Activated CD8-positive, alpha-beta memory T cell treated with anti-CD3 and anti-CD28 coated beads, Interleukin-2, amount 10 ng/mL, durations not matched to agents 7 days and 5 days (primary cell): ENCODE data around the gene MFSD8. TPM values are rescaled to one million over a fixed set of nuclear protein-coding genes. Genes with fewer than 3 reads are reported as not detected.
"Not testable (repeated sequence)": the region's sequence is repeated elsewhere in the genome, so short reads cannot be mapped to it uniquely, and the experiment has no call there.

Experiments
- ATAC-seq: fragments of 150-1000 bp; cut with Tn5 transposase; one replicate; pipeline ENCODE4 v1.10.0; 2021; ENCODE audit warnings: moderate library complexity
- CTCF ChIA-PET: fragments of 350-600 bp; sonication (Branson Sonifier 250); formaldehyde crosslinking; loops from one replicate; lab custom pipeline; 2021; ENCODE audit warnings: antibody characterized with exemption; lab: Charles Lee
- DNase-seq: peaks from one replicate; pipeline ENCODE4 v3.0.0-alpha.2; 2020
- H3K27ac Mint-ChIP-seq: one replicate; pipeline ENCODE4 v1.8.0; 2021; ENCODE audit warnings: mild to moderate bottlenecking, mixed read lengths
- H3K27me3 Mint-ChIP-seq: one replicate; pipeline ENCODE4 v1.8.0; 2021; ENCODE audit warnings: mixed read lengths
- H3K36me3 Mint-ChIP-seq: one replicate; pipeline ENCODE4 v1.8.0; 2021; ENCODE audit warnings: mild to moderate bottlenecking, mixed read lengths
- H3K4me1 Mint-ChIP-seq: one replicate; pipeline ENCODE4 v1.8.0; 2021; ENCODE audit warnings: mixed read lengths
- H3K4me3 Mint-ChIP-seq: one replicate; pipeline ENCODE4 v1.8.0; 2021; ENCODE audit warnings: mild to moderate bottlenecking, moderate library complexity, mixed read lengths
- H3K9me3 Mint-ChIP-seq: one replicate; pipeline ENCODE4 v1.8.0; 2022; ENCODE audit warnings: low read depth, mixed read lengths
- total RNA-seq, 2 experiments: library from RNA; stranded (reverse); gene quantifications; one replicate each; pipeline ENCODE4 v1.2.3, GENCODE V29; 2021

Gene MFSD8
- total RNA-seq, 2 experiments from 2014 or later, result 19.9 to 24.6 TPM

GRCh38 chr4:127970925-127971324 lies 6.0 kb upstream of the MFSD8 start:
- H3K27me3 Mint-ChIP-seq, DNase-seq, ATAC-seq, H3K27ac Mint-ChIP-seq, H3K4me3 Mint-ChIP-seq, H3K9me3 Mint-ChIP-seq, CTCF ChIA-PET: not testable (repeated sequence)
- Mint-ChIP-seq H3K4me1 (peaks cover 27% of the 10 kb centered on the region), H3K36me3 (peaks cover 24% of the 10 kb centered on the region)

GRCh38 chr4:127968586-127968985 lies 3.6 kb upstream of the MFSD8 start:
- ATAC-seq (no peak), DNase-seq (no peak)
- no peak overlapping the region for H3K4me3 Mint-ChIP-seq
- H3K4me1 Mint-ChIP-seq, result peaks cover 28% of the 10 kb centered on the region
- CTCF ChIA-PET, result interaction anchor here (1.1 kb wide), 1 partner anchor 10 kb away, joined by 4 read pairs; no protein-coding TSS in a partner anchor
- no peak overlapping the region for H3K27ac Mint-ChIP-seq
- H3K27me3 Mint-ChIP-seq, result no peaks in the 10 kb centered on the region
- H3K9me3 Mint-ChIP-seq, result no peaks in the 10 kb centered on the region
- peaks cover 16% of the 10 kb centered on the region for H3K36me3 Mint-ChIP-seq

GRCh38 chr4:127967141-127967775 lies 2.3 kb upstream of the MFSD8 start:
- H3K36me3 Mint-ChIP-seq, result peaks cover 14% of the 10 kb centered on the region
- no peak for ATAC-seq
- no peak for DNase-seq
- no peaks in the 10 kb centered on the region for H3K27me3 Mint-ChIP-seq
- H3K9me3 Mint-ChIP-seq, result no peaks in the 10 kb centered on the region
- CTCF ChIA-PET, result no interaction called here
- peak overlapping the region; percentile 36 for H3K4me3 Mint-ChIP-seq
- peaks cover 39% of the 10 kb centered on the region for H3K4me1 Mint-ChIP-seq
- peak overlapping the region; percentile 42 for H3K27ac Mint-ChIP-seq

GRCh38 chr4:127965803-127966175 lies 816 bp upstream of the MFSD8 start:
- peaks cover 44% of the 10 kb centered on the region for H3K4me1 Mint-ChIP-seq
- peak overlapping the region; percentile 93 for H3K4me3 Mint-ChIP-seq
- peak; percentile 82 for DNase-seq
- CTCF ChIA-PET, result interaction anchor here (0.8 to 1.7 kb wide), 10 partner anchors 9 to 847 kb away, joined by 3 to 10 read pairs (median 3); partner anchors contain the start of gene LARP1B
- peak; percentile 30 for ATAC-seq
- no peaks in the 10 kb centered on the region for H3K9me3 Mint-ChIP-seq
- H3K27me3 Mint-ChIP-seq, result no peaks in the 10 kb centered on the region
- H3K36me3 Mint-ChIP-seq, result peaks cover 18% of the 10 kb centered on the region
- H3K27ac Mint-ChIP-seq, result peak overlapping the region; percentile 96

- peak overlapping the region; percentile 93 for H3K4me3 Mint-ChIP-seq
- CTCF ChIA-PET, result interaction anchor here (1.7 kb wide), 2 partner anchors 33 to 80 kb away, joined by 7 to 10 read pairs; no protein-coding TSS in a partner anchor
- peak; percentile 14 for ATAC-seq
- not testable (repeated sequence) for H3K27me3 Mint-ChIP-seq, DNase-seq, H3K9me3 Mint-ChIP-seq
- peaks cover 20% of the 10 kb centered on the region for H3K36me3 Mint-ChIP-seq
- peak overlapping the region; percentile 96 for H3K27ac Mint-ChIP-seq
- peaks cover 42% of the 10 kb centered on the region for H3K4me1 Mint-ChIP-seq
These were observed 429 bp downstream of the MFSD8 start for GRCh38 chr4:127964426-127965061.

GRCh38 chr4:127963633-127964398 lies 1.2 kb downstream of the MFSD8 start:
- H3K9me3 Mint-ChIP-seq, ATAC-seq, H3K27me3 Mint-ChIP-seq, CTCF ChIA-PET: not testable (repeated sequence)
- peak overlapping the region; percentile 84 for H3K27ac Mint-ChIP-seq
- peak; percentile 68 for DNase-seq
- H3K36me3 Mint-ChIP-seq, result peaks cover 20% of the 10 kb centered on the region
- peaks cover 40% of the 10 kb centered on the region for H3K4me1 Mint-ChIP-seq
- H3K4me3 Mint-ChIP-seq, result peak overlapping the region; percentile 79

- CTCF ChIA-PET, result no interaction called here
- no peak overlapping the region for H3K4me3 Mint-ChIP-seq
- no peak overlapping the region for H3K27ac Mint-ChIP-seq
- H3K4me1 Mint-ChIP-seq, result peaks cover 21% of the 10 kb centered on the region
- H3K36me3 Mint-ChIP-seq, result peaks cover 24% of the 10 kb centered on the region
- no peaks in the 10 kb centered on the region for H3K9me3 Mint-ChIP-seq
- DNase-seq (no peak), ATAC-seq (no peak)
- H3K27me3 Mint-ChIP-seq, result no peaks in the 10 kb centered on the region
These were observed 5.2 kb downstream of the MFSD8 start for GRCh38 chr4:127959794-127960193.

- CTCF ChIA-PET, result no interaction called here
- ATAC-seq (no peak), DNase-seq (no peak)
- H3K27ac Mint-ChIP-seq, result no peak overlapping the region
- peaks cover 6% of the 10 kb centered on the region for H3K4me1 Mint-ChIP-seq
- no peaks in the 10 kb centered on the region for H3K9me3 Mint-ChIP-seq
- H3K4me3 Mint-ChIP-seq, result no peak overlapping the region
- H3K27me3 Mint-ChIP-seq, result no peaks in the 10 kb centered on the region
- peaks cover 22% of the 10 kb centered on the region for H3K36me3 Mint-ChIP-seq
These were observed 7.9 kb downstream of the MFSD8 start for GRCh38 chr4:127957105-127957504.

- CTCF ChIA-PET, result no interaction called here
- ATAC-seq (no peak), DNase-seq (no peak)
- H3K27ac Mint-ChIP-seq, result no peak overlapping the region
- no peak overlapping the region for H3K4me3 Mint-ChIP-seq
- H3K27me3 Mint-ChIP-seq, result no peaks in the 10 kb centered on the region
- H3K4me1 Mint-ChIP-seq, result peaks cover 2% of the 10 kb centered on the region
- H3K36me3 Mint-ChIP-seq, result peaks cover 10% of the 10 kb centered on the region
- no peaks in the 10 kb centered on the region for H3K9me3 Mint-ChIP-seq
These were observed 28.0 kb downstream of the MFSD8 start for GRCh38 chr4:127936974-127937373.

- H3K4me1 Mint-ChIP-seq, DNase-seq, CTCF ChIA-PET, ATAC-seq, H3K27ac Mint-ChIP-seq, H3K4me3 Mint-ChIP-seq, H3K27me3 Mint-ChIP-seq, H3K9me3 Mint-ChIP-seq, H3K36me3 Mint-ChIP-seq: not testable (repeated sequence)
These were observed 33.1 kb downstream of the MFSD8 start for GRCh38 chr4:127931836-127932235.

- H3K27me3 Mint-ChIP-seq, result no peaks in the 10 kb centered on the region
- no peaks in the 10 kb centered on the region for H3K4me1 Mint-ChIP-seq
- ATAC-seq (no peak), DNase-seq (no peak)
- H3K27ac Mint-ChIP-seq, result no peak overlapping the region
- peaks cover 16% of the 10 kb centered on the region for H3K36me3 Mint-ChIP-seq
- no peaks in the 10 kb centered on the region for H3K9me3 Mint-ChIP-seq
- CTCF ChIA-PET, result no interaction called here
- no peak overlapping the region for H3K4me3 Mint-ChIP-seq
These were observed 34.8 kb downstream of the MFSD8 start for GRCh38 chr4:127930175-127930574.

GRCh38 chr4:127925720-127926119 lies 39.3 kb downstream of the MFSD8 start:
- H3K27me3 Mint-ChIP-seq, CTCF ChIA-PET: not testable (repeated sequence)
- peaks cover 35% of the 10 kb centered on the region for H3K36me3 Mint-ChIP-seq

GRCh38 chr4:127922226-127922625 lies 42.7 kb downstream of the MFSD8 start:
- H3K36me3 Mint-ChIP-seq, result peaks cover 40% of the 10 kb centered on the region
- DNase-seq, result no peak
- H3K4me1 Mint-ChIP-seq, result no peaks in the 10 kb centered on the region
- no peaks in the 10 kb centered on the region for H3K27me3 Mint-ChIP-seq
- no peak overlapping the region for H3K4me3 Mint-ChIP-seq
- CTCF ChIA-PET, result interaction anchor here (0.6 kb wide), 1 partner anchor 25 kb away, joined by 4 read pairs; no protein-coding TSS in a partner anchor
- no peaks in the 10 kb centered on the region for H3K9me3 Mint-ChIP-seq
- ATAC-seq, result no peak
- no peak overlapping the region for H3K27ac Mint-ChIP-seq

More at GRCh38 chr4:127925720-127926119, 39.3 kb downstream of the MFSD8 start:
- not testable (repeated sequence) for H3K9me3 Mint-ChIP-seq, H3K4me1 Mint-ChIP-seq, H3K27ac Mint-ChIP-seq, ATAC-seq, H3K4me3 Mint-ChIP-seq, DNase-seq
